SKM-1 treated with dmso at 0.1 percent for 144 hours (cell line): Measurements from ENCODE around the gene GRM5.
"Not testable (repeated sequence)": the region's sequence is repeated elsewhere in the genome, so short reads cannot be mapped to it uniquely, and the experiment has no call there.

Experiments
- DNase-seq: peaks from one replicate; lab custom pipeline; 2025; ENCODE audit not compliant: unreplicated experiment; lab: John Stamatoyannopoulos, UW

Gene GRM5

DNA sequence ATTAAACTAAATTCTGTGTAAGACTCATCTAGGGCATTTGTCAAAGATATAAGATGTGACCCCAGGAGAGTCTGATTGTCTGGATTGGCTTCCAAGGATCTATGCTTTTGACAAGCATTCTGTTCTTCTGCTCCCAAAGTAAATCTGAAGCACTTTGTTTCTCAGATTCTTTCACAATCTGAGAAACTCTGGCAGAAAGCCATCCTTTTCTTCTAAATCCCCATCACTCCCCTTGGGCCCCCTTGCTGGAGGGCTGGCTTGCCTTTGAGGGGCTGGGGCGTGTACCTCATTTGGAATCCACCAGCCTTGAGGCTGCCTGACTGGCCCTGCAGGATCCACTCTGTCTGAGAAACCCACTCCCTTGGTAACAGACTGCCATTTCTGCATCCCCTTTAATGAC lies 554.8 kb downstream of the GRM5 start:
- no peak for DNase-seq

GRCh38 chr11:88508759-88509581 lies 556.8 kb downstream of the GRM5 start:
- no peak for DNase-seq

DNA sequence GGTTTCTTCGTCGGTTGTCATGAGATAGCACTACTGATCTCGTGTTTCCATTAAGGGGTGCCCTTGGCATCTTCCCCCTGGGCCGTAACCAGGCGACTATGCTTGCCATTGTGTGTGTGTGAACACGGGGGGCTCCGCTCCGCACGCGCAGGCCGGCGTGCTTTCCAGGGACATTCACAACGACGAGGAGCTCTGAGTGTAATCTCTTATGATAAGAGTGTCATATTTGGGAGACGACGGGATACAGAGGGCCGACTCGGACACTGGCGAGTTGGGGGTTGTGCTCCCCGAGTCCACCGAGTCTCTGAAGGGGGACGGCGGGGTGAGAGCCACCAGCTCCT lies 557.4 kb downstream of the GRM5 start:
- no peak for DNase-seq

DNA sequence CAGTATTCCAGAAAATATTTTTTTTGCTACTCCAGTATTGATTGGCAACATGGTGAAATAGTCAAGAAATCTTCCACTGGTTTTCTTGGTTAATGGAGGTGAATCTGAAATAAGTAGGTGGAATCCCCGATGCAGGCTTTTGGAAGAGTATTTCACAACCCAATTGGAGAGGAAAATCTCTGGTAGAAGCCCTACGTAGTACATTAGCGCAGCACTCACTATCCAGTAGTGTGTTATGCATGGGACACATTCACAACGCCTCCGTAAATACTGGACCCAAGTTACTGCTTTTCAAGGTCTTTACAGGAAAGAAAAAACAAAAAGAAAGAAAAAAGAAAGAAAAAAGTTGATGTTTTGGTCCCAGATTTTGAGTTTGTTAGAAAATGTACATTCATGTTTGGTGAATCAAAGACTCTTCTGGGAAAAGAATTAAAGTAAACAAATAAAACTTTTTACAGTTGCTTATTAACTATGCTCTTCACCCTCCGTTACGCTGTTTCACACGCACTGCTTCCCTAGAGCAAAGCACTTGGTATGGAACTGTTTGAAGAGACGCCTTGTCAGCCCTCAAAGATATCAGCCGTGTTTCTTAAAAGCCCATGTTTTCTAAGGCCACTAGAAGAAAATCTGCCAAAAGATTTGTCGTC lies 557.9 kb downstream of the GRM5 start:
- DNase-seq, result no peak

GRCh38 chr11:88501541-88501940 lies 564.2 kb downstream of the GRM5 start:
- DNase-seq, result no peak

- DNase-seq, result no peak
Measured at GRCh38 chr11:88495836-88496235, 569.9 kb downstream of the GRM5 start.

DNA sequence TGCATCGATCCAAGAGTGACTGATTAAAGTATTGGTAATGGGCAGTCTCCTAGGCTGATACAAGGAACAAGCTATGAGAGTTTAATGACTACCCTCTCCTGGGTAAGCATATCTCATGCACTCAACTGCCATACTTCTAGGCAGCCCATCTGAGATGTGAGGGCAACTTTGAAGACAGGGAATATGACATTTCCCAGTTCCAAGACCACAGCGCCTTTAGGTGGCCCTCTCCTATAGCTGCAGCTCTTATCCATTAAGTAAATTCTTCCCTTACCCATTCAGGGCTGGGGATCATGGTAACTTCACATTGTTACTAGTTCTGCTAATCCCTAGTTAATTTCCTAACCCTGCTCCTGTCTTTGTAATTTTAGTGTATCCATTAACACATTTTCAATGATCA lies 570.9 kb downstream of the GRM5 start:
- DNase-seq, result no peak

- DNase-seq, result no peak
Measured at GRCh38 chr11:88491674-88492073, 574.1 kb downstream of the GRM5 start.

- no peak for DNase-seq
Measured at GRCh38 chr11:88489030-88489429, 576.8 kb downstream of the GRM5 start.

DNA sequence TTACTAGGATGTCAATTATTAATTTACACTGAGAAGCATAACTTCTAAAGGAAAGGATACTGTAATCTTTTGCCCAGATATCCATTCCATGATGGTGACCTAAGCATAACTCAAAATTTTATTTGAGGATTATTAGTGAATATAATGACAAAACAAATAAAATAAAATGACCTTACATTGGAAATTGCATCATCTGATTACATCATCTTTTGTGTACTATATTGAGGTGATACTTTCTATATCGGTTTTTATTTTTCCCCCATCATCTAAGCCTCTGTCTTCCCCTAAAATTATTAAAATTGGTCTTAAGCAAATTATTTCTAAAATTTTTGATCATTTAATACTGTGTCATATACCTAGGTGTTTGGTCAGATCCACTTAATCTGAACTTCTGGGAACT lies 578.1 kb downstream of the GRM5 start:
- DNase-seq, result no peak

- DNase-seq, result peak; percentile 46
Measured at GRCh38 chr11:88484873-88485621, 580.7 kb downstream of the GRM5 start.

- no peak for DNase-seq
Measured at GRCh38 chr11:88482871-88483301, 582.9 kb downstream of the GRM5 start.

DNA sequence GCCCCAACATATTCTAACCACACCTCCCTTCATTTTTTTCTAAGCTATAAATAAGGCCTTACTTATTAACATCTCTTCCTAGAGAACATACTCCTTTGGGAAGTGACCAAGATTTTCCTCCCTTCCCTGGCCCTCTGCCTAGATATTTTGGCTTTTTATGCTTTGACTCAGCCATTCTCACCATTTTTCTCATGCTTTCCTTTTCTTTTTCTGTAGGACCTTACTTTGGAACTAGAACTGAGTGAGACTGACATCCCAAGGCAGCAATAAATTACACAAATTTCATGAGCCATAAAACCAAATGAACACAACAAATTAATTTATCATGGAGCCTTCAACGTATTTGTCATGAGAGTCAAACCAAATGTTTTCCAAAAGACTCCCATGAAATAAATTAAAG lies 585.6 kb downstream of the GRM5 start:
- no peak for DNase-seq

GRCh38 chr11:88478136-88478815 lies 587.5 kb downstream of the GRM5 start:
- DNase-seq, result no peak

DNA sequence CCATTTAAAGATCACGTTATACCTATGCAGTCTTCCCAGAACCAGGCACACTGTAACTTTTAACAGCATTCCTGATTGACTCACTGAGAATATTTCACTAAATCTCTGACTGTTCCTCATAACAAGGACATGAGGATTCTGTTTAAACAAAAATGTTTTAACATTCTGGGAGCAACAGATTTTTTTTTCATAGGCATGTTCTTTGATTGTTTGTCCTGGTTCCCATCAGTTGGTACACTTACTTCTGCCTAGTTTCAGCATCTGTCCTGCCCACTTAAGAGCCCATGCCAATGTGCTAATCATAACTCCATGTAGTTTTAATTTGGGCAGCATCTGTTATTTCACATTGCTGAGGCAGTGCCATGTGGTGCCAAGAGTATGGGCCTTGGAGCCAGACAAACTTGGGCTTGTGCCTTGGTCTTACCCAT lies 589.8 kb downstream of the GRM5 start:
- no peak for DNase-seq

DNA sequence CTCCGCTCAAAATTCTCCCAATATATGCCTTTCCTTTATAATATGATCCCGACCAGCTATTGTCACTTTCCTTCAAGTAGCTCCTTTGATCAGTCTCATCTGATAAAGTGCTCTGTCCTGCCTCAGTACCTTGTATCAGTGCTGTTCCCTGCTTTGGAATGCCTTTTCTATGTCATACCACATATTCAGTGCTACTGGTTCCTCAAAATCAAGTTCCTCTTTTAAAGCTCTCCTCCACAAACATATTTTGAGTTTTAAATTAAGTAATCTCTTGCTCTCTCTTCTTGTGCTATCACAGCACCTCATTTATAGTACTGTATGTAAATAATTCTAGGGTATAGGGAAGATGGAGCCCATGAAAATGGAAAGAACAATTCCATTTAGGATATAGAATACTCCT lies 591.1 kb downstream of the GRM5 start:
- DNase-seq, result peak; percentile 85

DNA sequence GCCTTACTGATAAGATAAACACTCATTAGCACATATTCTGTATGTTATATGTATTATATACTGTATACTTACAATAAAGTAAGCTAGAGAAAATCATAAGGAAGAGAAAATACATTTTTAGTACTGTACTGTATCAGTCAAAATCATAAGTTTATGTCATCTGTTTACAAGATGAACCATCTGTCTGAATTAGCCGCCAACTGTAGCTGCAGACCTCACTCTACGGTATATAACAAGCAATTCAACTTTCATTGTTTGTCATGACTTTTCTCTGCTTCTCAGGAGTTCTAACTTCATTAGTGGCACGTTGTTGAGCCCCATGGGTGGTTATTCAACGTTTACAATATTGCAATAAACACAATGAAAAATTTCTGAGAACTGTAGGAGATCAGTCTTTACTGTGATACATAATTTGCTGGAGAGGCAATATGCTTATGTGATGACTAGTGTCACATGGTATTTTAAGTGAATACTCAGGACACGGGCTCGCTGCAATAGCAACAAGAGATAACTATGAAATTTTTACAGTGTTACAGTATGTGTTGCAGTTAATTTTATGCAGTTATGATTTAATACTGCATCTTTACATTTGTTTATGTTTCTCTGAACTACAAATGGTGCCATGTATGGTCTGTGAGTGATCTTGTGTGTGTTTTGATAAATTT lies 596.1 kb downstream of the GRM5 start:
- no peak for DNase-seq

DNA sequence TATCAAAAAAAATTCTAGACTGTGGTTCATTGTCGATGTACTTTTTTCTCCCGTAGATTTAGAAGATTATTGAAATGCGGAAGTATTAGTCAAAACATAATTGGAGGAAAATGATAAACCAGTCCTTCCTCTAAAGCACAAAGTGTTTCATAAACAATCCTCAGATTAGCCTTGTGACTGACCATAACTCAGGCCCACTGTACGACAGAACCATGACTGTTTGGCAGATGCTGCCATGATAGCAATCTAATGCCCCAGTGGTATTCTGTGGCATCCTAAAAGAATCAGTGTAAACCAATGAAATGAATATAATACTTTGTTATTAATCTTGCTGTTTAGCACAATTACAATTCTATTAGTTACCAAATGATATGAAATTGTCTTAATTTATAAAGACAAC lies 601.3 kb downstream of the GRM5 start:
- DNase-seq, result no peak

GRCh38 chr11:88463301-88463700 lies 602.5 kb downstream of the GRM5 start:
- DNase-seq, result not testable (repeated sequence)

GRCh38 chr11:88458047-88458446 lies 607.7 kb downstream of the GRM5 start:
- DNase-seq, result not testable (repeated sequence)

- DNase-seq, result no peak
Measured at GRCh38 chr11:88455974-88456373, 609.8 kb downstream of the GRM5 start.
